Activated CD8-positive, alpha-beta memory T cell treated with anti-CD3 and anti-CD28 coated beads, Interleukin-2, amount 50 U/mL, for 4 hours (primary cell): ENCODE measurements around the gene ZPR1.
"Not testable (repeated sequence)": the region's sequence is repeated elsewhere in the genome, so short reads cannot be mapped to it uniquely, and the experiment has no call there.

ENCODE experiments used
- DNase-seq: peaks from one replicate; pipeline ENCODE4 v3.0.0-alpha.2; 2020

The ZPR1 gene

DNA sequence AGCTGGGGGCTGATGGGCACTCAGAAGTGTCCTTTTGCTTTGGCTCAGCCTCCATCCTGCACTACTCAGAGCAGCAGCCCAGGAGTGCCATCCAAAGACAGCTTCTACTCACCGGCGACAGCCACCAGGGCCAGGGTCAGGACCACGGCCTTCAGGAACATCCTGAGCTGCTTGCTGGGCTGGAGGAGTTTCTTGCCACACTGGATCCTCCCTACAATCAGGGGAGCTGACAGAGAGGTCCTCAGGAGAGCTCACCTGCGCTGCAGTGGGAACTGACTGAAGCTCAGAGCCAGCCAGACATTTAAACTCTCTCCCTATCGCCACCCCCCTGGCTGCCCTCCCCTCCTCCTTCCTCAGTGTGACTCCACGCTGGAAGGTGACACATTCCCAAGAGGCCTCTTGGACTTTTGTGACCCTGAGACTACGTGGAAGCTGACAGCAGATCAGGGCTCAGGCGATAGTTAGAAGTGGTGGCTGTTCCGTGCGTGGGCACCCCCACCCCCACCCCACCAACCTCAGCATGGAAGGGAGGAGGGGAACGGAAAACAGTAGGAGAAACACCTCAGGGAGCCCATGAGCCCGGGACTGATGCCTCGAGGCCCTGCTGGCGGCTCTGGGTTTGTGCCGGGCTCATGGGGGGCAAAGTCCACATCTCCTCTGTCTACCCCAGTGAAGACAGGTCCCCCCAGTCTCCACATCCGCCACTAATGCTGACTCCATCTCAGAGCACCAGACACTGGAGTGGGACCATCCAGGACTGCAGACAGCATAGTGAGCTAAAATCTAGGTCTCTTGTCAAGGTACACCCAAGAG, 35.4 kb upstream of the ZPR1 start, which contains the start of gene APOA4:
TSS of gene APOA4 (minus strand) at position 274 of the 813 bp plus-strand sequence. CDS start at position 161, 113 bp downstream.
- DNase-seq = no peak

DNA sequence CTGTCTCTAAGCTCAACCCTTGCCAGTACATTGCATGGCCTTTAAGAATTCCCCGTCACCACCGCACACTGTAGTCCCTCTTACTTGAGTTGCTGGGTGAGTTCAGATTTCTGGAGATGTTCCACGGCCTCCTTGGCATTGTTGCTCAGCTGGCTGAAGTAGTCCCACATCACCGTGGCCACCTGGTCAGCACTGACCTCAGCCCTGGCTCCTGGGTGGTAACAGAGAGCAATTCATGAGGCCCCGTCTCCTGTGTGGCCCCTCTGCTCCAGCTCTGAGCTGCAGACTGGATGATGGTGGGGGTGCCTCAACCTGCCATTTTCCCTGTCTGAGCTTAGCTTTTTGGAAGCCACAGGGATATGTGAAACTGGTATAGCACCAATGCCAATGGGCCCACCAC, 34.8 kb upstream of the ZPR1 start:
- DNase-seq = no peak

DNA sequence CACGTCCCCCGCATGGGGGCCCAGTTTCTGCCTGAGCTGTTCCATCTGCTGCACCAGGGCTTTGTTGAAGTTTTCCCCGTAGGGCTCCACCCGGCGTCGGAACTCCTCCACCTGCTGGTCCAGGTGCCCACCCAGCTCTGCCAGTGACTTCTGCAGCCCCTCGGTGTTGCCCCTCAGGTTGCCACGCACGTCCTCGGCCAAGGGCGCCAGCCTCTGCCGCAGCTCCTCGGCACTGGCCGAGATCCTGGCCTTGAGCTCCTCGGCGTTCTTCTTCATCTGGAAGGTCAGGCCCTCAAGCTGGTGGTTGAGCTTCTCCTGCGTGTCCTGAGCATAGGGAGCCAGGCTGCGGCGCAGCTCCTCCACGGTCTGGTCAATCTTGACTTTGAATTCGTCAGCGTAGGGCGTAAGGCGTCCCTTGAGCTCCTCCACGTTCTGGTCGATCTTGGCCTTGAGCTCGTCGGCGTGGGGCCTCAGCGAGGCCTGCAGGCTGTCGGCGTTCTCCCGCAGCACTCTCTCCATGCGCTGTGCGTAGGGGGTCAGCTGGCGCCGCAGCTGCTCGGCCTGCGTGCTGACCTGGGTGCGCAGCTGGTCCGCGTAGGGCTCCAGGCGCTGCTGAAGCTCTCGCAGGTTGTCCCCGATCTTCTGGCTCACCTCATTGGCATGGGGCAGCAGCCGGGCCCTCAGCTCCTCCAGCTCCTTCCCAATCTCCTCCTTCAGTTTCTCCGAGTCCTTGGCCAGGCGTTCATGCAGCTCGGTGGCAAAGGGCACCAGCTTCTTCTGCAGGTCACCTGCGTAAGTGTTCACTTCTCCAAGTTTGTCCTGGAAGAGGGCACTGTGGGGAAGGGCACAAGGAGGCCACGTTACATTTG, 33.5 kb upstream of the ZPR1 start:
- DNase-seq = no peak

DNA sequence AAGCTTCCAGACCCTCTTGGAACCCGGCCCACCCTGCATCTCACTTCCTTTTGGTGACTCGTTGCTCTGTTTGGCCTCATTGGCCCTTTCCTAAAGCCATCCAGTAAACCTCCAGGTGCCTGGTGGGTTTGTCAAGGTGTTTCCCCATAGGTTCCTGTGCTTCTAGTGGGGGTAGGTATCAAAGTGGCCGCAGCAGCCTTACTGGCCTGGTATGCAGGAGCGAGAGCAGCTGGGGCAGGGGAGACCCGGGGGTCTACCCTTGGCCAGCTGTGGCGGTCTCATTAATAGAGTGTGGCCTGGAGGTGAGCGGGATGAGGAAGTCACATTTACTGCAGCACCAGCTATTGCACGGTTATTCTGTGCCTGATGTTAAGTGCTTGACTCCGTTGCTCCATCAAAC, 31.2 kb upstream of the ZPR1 start:
- no peak for DNase-seq

DNA sequence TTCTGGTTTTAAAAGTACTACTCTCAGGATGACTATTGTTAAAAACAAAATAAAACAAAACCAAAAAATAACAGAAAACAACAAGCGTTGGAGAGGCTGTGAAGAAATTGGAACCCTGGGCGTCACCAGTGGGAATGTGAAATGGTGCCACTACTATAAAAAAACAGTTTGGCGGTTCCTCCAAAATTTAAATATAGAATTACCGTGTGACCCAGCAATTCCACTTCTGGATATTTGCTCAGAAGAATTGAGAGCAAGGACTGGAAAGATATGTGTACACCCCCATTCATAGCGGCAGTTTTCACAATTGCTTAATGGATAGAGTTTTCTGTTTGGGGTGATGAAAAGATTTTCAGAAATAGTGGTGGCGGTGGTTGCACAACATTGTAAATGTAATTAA, 26.7 kb upstream of the ZPR1 start:
- no peak for DNase-seq

DNA sequence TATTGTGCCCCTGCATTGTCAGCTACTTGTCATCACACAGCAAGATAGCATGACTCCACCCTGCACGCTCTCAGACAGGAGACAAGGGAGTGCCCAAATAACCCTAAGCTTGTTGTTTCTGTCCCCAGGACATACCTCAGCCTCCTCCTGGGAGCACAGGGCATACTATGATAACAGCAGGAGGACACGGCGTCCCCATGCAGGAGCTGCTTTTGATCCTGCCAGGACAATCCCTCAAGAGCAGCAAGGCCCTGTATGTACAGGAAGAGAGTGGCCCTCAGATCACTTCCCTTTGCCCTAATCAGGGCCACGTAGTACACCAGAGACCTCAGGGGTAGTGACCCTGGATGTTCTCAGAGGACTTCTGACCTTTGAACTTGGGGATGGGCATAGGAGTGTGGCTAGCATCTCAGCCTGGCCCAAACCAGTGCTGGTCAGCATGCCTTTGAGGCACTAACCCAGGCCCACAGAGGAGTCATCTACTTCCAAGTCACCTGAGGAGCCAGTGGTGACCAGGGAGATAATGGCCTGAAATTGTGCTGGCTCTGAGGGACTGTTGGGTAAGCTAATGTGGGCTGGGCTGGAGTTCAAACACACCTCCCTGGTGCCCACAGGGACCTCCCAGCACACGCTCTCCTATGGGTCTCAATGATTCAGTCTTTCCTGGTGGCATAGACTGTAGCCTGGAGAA, 26.1 kb upstream of the ZPR1 start:
- no peak for DNase-seq

DNA sequence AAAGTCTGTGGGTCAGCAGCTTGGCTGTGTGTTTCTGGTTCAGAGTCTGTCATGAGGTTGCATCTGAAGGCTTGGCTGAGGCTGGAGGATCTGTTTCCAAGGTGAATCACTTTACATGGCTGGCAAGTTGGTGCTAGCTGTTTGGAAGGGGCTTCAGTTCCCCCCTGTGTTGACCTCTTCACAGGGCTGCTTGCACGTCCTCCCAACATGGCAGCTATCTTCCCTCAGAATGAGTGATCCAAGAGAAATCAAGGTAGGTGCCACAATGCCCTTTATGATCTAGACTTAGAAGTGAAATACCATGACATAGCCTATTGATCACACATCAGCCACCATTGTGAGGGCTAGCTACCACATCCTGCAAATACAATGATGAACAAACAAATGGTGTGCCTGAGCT, 25.3 kb upstream of the ZPR1 start:
- no peak for DNase-seq

DNA sequence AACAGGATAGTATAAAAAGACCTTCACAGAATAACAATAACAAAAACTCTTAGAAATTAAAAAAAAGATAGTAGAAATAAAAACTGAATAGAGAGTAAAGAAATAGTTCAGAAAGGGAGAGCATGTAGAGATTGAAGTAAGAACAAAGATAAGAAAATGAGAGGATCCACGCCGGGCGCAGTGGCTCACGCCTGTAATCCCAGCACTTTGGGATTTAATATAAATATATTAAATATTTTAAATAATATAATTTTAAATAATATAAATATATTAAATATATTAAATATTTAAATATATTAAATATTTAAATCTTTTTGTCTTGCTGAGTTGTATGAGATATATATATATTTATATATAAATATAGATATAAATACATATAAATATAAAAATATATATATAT, 24.3 kb upstream of the ZPR1 start:
- no peak for DNase-seq

DNA sequence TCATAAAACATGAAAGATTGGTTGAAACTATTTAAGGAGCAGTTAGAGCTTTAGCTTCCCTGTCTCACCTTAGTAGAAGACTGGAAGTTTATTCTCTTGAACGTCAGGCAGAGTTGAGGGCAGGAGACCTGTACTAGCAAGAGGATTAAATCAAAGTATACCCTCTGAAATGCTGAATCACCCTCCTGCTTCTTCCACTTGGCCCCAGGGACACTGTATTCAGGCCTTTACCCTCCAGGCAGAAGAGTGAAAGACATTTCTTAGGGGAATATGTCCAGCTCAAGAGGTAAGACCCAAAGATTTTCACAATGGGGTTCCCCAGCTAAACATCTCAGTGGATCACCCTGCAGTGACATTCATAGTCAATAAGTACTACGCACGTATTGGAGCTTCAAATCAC, 23.4 kb upstream of the ZPR1 start:
- DNase-seq = no peak

DNA sequence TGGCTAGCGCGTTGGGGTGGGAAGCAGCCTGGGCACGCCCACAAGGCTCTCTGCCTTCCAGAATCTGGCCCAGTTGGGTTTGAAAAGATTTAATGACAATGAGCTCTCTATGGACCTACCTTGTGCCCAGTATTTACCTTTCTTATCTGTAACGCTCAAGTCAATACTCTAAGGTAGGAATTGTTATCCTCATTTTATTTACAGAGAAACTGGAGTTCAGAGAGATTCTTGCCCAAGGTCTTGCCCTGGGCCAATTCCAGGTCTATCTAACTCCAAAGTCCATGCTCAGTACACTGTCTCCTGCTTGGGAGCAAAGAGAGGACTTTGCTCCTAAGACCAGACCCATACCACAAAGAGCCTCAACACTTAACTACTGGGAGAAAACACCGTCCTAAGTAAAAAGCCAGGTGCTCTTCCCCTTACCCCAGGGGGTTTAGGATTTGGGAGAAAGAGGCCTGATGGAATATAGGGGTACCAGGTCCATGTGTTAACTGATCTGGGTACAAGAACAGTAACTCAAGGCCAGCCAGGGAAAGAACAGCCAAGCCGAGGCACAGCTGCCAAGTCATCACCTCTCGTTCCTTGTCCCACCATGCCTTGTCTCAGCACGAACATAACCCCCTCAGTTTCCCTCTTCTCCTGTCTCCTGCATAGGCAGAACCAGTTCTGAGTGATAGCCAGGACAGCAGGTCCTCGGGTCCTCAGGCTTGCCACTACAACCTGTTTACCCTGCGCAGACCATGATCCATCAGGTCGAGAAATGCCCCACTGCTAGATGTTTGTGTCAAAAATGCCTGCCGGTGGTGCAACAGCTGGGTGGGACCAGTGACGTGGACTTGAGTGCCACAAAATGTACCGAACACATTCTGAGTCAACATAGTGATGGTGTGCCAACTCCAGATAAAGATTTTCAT, 20.7 kb upstream of the ZPR1 start:
- no peak for DNase-seq

DNA sequence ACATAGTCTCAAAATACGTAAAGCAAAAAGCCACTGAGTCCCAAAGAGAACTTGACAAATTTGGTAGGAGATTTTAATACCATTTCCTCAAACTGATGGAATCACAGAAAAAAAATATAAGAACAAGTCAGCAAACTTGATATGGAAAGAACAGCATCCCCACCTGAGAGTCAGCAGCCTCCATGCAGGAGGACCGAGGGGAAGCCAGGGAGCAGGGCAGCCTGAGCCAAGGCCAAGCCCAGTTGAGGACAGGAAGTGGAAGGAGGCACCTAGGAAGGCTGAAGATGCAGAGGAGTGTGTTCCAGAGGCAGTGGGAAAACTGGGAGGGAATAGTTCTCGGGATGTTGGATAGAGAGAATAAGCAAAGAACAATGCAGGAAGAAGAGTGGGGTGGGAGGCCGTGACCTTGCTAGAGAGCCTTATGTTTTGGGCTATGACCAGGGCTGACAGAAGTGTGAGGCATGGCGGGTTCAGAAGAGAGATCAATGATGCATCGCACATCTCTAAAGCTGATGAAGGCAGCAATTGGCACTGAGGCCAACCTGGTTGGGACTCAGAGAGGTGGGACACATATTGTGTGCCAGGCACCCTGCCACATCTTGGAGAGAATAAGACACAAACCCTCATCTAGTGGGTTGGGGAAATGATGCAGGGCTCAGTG, 19.9 kb upstream of the ZPR1 start:
- no peak for DNase-seq

DNA sequence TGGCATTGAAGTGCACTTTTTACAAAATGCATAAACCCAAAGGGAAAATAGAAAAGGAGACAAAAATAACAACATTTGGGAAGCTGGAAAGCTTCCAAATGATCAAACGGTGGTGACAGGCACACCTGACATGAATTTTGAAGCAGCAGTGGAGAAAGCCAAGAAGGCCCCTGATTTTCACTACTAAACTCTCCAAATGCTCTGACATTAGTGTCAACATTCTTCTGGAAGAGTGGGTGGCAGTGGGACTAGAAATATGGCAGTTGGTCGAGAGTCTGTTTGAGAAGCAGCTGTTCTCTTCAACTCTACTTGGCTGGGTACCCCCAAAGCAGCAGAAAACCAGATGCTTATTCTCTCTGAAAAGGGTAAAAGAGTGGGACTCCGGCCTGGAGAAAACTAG, 16.2 kb upstream of the ZPR1 start:
- DNase-seq = no peak

DNA sequence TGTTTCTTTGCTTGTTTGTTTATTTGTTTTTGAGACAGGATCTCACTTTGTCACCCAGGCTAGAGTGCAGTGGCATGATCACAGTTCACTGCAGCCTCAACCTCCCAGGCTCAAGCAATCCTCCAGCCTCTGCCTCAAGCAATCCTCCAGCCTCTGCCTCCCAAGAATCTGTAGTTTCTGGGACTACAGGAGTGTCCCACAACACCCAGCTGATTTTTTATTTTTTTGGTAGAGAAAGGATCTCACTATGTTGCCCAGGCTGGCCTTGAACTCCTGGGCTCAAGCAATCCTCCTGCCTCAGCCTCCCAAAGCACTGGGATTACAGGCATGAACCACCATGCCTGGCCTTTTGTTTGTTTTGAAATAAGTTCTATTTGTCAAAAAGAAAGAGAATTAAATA, 13.8 kb upstream of the ZPR1 start:
- DNase-seq = not testable (repeated sequence)

DNA sequence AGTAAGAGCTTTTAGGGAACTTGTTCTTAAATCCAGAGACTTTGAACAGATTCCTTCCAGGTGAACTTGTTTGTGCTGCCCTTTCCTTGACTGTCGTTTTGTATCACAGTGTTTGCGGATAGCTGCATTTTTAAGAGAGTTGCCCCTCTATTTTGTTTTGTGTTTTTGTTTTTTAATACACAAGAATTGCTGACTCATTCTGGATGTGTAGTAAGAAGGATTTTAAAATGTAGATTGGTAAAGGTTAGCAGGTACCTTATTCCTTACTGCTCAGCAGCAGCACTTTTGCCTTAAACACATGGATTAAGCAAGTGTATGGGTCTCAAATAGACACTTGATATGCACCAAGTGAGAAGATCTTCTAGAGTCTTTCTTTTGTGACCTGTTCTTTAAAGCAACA, 12.8 kb upstream of the ZPR1 start:
- no peak for DNase-seq

DNA sequence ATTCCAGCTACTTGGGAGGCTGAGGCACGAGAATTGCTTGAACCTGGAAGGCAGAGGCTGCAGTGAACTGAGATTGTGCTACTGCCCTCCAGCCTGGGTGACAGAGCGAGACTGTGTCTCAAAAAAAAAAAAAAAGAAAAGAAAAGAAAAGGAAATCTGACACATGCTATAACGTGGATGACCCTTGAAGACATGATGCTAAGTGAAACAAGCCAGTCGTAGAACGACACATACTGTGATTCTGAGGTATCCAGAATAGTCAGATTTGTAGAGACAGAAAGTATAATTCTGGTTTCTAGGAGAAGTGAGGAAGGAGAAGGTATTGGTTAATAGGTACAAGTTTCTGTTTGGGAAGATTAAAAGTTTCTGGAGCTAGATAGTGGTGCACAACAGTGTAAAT, 10.5 kb upstream of the ZPR1 start:
- no peak for DNase-seq

DNA sequence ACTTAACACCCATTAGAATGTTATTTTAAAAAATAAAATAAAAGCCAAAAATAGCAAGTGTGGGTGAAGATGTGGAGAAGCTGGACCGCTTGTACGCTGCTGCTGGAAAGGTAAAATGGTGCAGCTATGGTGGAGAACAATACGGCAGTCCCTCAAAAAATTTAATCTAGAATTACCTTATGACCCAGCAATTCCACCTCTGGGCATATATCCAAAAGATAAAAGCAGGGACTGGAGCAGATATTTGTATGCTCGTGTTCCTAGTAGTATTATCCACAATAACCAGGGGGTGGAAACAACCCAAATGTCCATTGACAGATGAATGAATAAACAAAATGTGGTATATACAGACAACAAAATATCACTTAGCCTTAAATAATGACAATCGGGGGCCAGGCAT, 10.0 kb upstream of the ZPR1 start:
- no peak for DNase-seq

DNA sequence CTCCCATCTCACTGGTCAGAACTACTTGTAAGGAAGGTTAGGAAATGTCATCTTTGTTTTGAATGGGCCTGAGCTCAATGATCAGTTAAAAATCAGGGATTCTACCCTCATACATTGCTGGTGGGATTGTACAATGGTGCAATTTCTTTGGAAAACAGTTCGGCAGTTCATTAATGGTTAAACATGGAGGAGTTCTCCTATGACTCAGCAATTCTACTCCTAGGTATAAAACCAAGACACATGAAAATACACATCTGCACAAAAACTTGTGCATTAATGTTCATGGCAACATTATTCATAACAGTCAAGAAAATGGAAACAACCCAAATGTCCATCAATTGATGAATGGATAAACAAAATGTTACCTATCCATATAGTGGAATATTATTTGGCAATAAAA, 8.7 kb upstream of the ZPR1 start:
- no peak for DNase-seq

DNA sequence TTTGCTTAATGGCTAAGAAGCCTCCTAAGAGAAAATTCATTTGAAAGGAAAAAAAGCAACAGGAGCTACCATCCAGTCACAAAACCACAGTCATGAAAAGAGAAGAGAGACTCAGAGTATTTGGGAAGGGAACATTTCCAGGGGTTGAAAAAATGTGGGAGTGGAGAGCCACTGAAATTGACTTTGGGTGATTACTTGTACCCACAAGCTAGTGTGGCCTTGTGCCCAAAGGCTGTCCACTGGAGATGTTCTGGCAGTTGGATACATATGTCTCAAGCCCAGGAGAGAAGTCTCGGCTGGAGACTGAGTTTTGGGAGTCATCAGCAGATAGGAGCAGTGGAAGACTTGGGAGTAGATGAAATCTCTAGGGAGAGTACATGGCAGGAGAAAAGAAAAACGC, 7.0 kb upstream of the ZPR1 start:
- no peak for DNase-seq

DNA sequence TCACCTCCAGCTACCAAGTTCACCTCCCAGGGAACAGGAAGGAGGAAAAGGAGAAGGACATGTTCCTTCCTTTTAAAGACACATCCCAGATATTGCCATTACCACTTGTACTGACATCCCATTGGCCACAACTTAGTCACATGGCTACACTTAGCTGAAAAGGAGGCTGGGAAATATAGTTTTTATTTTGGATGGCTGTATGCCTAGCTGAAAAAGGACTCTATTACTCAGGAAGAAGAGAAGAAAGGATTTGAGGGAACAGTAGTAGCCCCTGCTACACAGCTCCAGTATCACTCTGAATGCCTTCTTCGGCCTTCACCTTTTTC, 5.9 kb upstream of the ZPR1 start:
- DNase-seq = no peak

DNA sequence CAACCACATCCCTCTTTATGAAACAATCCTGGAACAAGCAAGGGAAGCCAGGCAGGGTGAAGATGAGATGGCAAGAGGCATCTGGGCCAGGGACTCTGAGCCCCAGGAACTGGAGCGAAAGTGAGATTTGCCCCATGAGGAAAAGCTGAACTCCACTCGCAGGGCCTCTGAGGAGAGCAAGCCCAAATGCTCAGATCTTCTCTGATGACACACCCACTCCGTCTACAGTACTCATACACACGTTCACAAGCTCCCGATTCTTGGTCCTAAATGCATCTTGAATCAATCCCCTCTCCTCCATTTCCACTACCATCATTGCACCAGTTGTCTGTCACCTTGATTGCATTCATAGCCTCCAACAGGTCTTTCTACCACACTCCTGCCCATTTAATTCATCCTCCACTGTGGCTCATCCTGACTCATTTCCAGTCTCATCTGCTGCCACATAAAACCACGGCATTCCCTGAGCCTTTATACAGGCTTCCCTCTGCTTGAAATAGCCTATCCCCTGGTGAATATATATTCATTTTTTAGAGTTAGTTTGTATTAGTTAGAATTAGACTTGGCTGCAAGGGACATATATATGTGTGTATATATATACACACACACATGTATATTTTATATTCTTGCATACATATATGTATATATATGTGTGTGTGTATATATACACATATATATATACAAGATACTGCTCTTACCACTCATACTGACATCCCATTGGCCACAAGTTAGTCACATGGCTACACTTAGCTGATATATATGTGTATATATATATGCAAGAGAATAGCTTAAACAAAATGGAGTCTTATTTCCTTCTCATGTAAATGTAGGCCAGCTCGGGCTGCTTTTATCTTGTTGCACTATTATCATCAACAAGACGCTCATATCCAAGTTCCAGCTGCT, 5.3 kb upstream of the ZPR1 start:
- DNase-seq = no peak
